GM23248 (cell line): Measurements from ENCODE around the gene ZMIZ2.

Experiments used
- EZH2 ChIP-seq: fragments of 200-600 bp; sonication (generic); IDR thresholded peaks from 2 replicates; pipeline ENCODE4 v1.6.1; 2018; ENCODE audit warnings: antibody characterized with exemption, mild to moderate bottlenecking; ENCODE audit not compliant: insufficient read depth, poor library complexity, severe bottlenecking
- EZH2phosphoT487 ChIP-seq: fragments of 200-600 bp; sonication (generic); IDR thresholded peaks from 2 replicates; pipeline ENCODE4 v1.6.1; 2018; ENCODE audit warnings: antibody characterized with exemption, moderate library complexity, mild to moderate bottlenecking, low read depth; ENCODE audit not compliant: insufficient read depth

DNA sequence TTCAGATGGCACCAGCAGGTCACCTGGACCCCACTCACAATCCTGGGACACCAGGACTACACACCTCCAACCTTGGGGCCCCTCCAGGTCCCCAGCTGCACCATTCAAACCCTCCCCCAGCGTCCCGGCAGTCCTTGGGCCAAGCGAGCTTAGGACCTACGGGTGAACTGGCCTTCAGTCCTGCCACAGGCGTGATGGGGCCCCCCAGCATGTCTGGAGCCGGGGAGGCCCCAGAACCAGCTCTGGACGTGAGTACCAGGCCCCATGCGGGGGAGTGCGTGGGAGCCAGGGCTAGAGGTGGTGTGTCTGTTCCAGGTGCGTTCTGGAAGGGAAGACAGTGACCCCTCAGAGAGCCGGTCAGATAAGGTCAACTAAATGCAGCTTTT lies 17.8 kb downstream of the ZMIZ2 start:
- TF ChIP-seq EZH2 (no peak), EZH2phosphoT487 (no peak)
